AG04449 (cell line): ENCODE data around the gene LNX1.

Experiments used
- CTCF ChIA-PET: fragments of 350-600 bp; formaldehyde crosslinking; extraction: SDS; loops from one replicate; lab custom pipeline; 2021; ENCODE audit warnings: antibody characterized with exemption; lab: Yijun Ruan, JAX
- POLR2A ChIA-PET: fragments of 400-600, 350-600 bp; formaldehyde crosslinking; extraction: SDS; loops from one replicate; lab custom pipeline; 2020; ENCODE audit warnings: antibody characterized with exemption, inconsistent platforms; lab: Yijun Ruan, JAX
- DNase-seq: peaks from one replicate; pipeline ENCODE4 v3.0.0-alpha.2; 2010; ENCODE audit warnings: low read depth, low spot score
- H3K4me3 ChIP-seq: 2 replicates; pipeline ENCODE4 v1.5.1; 2011; ENCODE audit warnings: low read depth, mild to moderate bottlenecking, control low read depth, low read length
- TF ChIP-seq, protein P1 (sequence below): IDR thresholded peaks from one replicate; pipeline ENCODE4 v1.5.1; 2011; ENCODE audit warnings: mild to moderate bottlenecking, moderate library complexity, low read length, control low read depth, inconsistent platforms; ENCODE audit not compliant: insufficient read depth; ENCODE audit errors: missing control alignments

The LNX1 gene

DNA sequence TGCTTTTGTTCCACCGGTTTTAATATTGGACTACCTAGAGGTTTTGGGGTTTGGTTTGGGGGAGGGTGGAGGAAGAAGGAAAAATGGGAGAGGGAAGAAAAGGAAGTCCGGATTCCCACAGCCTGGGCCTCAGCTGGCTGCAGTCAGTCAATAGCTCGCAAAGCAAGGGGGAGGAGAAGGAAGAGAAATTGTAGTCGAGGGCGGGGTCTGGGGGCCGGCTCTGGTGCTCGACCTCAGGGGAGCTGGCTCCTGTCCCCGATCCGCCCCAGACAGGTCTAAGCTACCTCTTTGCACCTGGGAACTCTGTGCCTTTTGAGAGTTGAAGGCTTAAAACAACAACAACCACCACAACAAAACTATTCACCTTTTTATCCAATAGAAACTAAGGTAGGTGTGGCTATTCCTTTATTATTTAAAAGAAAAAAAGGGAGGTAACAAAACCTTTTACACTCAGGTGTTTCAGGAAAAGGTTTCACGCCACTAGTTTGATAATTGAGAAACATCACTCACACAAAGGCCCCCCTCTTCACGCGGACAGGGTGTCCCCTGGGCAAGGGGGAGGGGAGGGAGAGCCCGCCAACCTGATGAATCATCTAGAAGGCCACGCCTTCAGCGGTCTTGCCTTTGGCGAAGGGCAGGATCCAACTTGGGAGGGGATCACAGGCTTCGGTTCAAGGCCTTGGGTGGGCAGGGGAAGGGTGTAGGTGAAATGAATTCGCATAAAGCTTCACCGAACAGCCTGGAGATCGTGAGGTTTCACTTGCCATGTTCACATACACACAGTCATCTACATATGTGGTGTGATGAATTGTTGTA is 1.6 kb upstream of the LNX1 start:
- ChIA-PET CTCF (interaction anchor here (1.0 kb wide), 1 partner anchor 636 kb away, joined by 3 read pairs; the partner anchor contains the start of gene PDGFRA), POLR2A (no interaction called here)
- TF ChIP-seq, protein P1, sequence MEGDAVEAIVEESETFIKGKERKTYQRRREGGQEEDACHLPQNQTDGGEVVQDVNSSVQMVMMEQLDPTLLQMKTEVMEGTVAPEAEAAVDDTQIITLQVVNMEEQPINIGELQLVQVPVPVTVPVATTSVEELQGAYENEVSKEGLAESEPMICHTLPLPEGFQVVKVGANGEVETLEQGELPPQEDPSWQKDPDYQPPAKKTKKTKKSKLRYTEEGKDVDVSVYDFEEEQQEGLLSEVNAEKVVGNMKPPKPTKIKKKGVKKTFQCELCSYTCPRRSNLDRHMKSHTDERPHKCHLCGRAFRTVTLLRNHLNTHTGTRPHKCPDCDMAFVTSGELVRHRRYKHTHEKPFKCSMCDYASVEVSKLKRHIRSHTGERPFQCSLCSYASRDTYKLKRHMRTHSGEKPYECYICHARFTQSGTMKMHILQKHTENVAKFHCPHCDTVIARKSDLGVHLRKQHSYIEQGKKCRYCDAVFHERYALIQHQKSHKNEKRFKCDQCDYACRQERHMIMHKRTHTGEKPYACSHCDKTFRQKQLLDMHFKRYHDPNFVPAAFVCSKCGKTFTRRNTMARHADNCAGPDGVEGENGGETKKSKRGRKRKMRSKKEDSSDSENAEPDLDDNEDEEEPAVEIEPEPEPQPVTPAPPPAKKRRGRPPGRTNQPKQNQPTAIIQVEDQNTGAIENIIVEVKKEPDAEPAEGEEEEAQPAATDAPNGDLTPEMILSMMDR: no peak
- no peak for DNase-seq
- no peak overlapping the region for H3K4me3 ChIP-seq

DNA sequence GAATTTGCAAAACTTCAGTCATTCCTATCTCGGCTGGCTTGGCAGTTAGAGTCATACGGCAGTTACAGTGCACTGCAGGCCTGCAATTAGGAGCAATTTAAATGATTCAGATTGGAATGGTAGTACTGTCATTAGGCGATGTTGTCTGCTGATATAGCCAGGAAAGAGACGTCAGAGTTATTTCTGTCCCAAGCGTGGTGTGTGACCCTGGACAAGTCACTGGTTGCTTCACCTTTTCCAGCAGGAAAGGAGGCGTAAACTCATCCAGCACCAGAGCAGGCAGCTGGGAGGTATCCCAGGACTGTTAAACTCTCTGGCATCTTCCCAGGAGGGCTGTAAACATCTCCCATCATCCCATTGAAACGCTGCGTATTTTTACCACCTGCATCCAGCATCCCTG is 836 bp upstream of the LNX1 start:
- POLR2A ChIA-PET: no interaction called here
- no peak overlapping the region for H3K4me3 ChIP-seq
- CTCF ChIA-PET: interaction anchor here (1.0 kb wide), 1 partner anchor 637 kb away, joined by 3 read pairs; the partner anchor contains the start of gene PDGFRA
- TF ChIP-seq, protein P1: no peak
- DNase-seq: no peak

GRCh38 chr4:53590187-53590586 is 1.1 kb downstream of the LNX1 start:
- ChIA-PET POLR2A (no interaction called here), CTCF (interaction anchor here (0.9 to 1.3 kb wide), 2 partner anchors 9 to 11 kb away, joined by 3 read pairs; no protein-coding TSS in a partner anchor)
- no peak overlapping the region for H3K4me3 ChIP-seq
- TF ChIP-seq, protein P1: no peak
- DNase-seq: no peak

DNA sequence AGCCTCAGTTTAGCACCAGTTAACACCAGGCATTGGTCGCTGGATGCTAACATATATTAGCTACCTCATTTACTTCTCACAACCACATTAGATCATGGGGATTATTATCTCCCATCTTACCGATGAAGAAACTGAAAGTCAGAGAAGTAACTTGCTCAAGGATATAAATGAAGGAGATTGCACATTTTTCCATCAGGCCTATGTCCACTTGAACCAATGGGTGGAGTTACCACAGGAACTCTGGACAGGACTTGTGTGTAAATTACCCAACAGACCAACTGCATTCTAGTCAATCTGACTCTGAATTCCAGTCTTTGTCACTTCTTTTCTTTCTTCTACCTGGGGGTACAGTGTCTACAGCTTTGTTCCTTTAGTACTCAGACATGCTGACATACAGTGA is 1.8 kb downstream of the LNX1 start:
- CTCF ChIA-PET: interaction anchor here (1.0 to 1.3 kb wide), 2 partner anchors 10 to 99 kb away, joined by 3 read pairs; no protein-coding TSS in a partner anchor
- TF ChIP-seq, protein P1: no peak
- no peak overlapping the region for H3K4me3 ChIP-seq
- no peak for DNase-seq
- POLR2A ChIA-PET: no interaction called here

DNA sequence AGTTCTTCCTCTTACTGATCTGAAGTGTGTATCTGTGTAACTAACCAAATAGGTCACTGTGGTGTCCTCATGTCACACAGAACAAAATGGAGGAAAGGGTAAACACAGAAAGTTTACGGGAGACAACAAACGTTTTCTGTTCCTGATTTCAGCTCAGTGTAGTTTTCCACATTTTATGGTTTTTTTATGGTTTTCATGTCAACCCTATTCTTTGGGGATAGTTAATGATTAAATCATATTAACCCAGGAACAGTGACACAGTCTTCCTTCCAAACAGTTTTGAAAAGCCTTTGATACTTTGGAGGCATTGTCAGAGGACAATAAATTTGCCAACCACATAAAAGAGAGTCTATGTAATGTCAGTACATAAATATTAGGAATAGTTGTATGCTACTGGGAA is 4.2 kb downstream of the LNX1 start:
- no peak overlapping the region for H3K4me3 ChIP-seq
- TF ChIP-seq, protein P1: no peak
- DNase-seq: no peak
- POLR2A ChIA-PET: no interaction called here
- CTCF ChIA-PET: no interaction called here

DNA sequence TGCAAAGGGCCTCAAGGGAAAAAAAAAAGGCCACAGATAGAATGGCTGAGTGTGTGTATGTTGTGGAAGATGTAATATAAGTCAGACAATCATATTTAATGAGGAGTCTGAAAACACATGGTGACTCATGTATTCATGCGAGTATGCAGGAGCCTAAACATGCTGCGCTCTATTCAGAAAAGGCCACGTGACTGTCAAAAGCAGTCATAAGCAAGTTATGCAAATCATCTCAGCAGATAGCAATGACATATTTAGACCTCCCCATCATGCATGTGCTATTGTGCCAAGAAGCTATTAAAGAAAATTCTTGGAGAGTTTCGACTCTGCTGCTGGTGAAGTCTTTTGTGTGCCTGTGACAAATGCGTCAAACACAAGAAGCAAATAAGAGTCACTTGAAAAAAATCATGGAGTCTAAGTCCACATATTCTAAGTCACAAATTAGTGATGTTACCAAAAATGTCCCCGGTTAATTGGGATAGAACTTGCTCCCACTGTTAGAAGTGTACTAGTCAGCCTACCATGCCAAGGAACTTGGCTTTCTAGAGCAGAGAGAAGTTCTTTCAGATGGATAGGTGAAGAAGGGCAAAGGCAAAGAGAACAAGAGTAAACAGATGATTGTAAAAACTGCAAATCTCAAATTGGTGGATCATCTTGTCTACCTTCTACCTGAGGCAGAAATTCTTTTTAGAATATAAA is 5.0 kb downstream of the LNX1 start:
- ChIA-PET CTCF (interaction anchor here (1.8 kb wide), 1 partner anchor 77 kb away, joined by 4 read pairs; no protein-coding TSS in a partner anchor), POLR2A (interaction anchor here (0.7 kb wide), 1 partner anchor 128 kb away, joined by 3 read pairs; no protein-coding TSS in a partner anchor)
- peak; percentile 97 for DNase-seq
- H3K4me3 ChIP-seq: no peak overlapping the region
- TF ChIP-seq, protein P1: no peak
